ENCODE results near the gene DGKI. TPM values are rescaled to one million over a fixed set of nuclear protein-coding genes. Genes with fewer than 3 reads are reported as not detected.
"Not testable (repeated sequence)": the region's sequence is repeated elsewhere in the genome, so short reads cannot be mapped to it uniquely, and the experiment has no call there.

DGKI gene
- polyA plus RNA-seq, 1 donor, result 0.68 TPM

DNA sequence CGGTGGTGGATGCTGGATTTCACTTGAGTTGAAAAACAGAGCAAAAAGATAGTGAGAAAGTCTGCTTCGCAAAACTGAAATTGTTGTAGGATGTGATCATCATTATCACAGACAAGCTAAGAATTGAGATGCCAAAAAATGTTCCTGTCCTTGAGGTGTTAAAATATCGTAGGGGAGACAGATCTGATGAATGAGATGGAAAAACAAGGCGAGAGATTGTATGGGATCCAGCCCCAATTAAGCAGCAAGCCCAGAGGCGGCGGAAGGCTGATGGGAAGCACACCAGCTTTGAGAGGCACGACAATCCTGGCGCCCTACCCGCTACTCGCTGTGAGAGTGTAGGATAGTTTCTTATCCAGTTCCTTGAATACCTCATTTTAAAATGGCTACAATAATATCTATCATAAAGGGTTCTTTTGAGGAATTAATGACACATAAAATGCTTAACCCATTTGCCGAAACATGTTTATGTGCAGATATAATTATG lies 372.2 kb downstream of the DGKI start:
- no peak for DNase-seq (ENCODE audit: low read depth)

DNA sequence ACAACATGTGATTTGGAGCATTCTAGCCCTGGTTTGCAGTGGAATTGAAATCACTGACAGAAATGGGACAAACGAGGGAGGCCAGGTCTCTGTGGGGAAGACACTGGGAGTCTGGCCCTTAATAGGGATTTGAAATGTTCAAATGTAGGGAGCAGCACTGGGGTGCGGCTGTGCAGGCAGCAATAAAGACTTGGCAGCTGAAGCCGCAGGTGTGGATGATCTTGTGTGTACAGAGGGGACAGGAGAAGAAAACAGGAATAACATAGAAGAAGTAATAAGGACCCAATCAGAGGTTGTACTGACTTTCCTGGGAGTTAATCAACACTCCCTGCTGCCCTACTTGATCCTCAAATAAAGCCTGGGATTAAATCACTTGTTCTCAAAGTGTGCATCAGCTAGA lies 375.6 kb downstream of the DGKI start:
- no peak for DNase-seq (ENCODE audit: low read depth)

DNA sequence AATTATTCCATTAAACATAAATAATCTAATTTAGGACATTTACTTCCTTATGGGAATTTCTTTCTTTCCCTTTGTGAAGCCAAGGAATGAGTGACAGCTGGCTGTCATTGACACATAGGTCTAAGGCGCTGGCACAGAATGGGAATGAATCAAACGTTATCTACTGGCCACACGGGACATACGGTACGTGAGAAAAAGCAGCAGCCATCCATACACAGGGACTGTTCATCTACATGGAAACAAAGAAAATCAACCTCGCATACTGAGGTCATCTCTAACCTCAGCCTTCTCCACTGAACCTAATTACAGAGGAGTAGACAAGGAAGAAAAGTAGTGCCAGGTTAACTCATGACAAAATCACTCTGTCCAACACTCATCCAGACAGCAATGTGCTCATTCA lies 376.9 kb downstream of the DGKI start:
- DNase-seq (ENCODE audit: low read depth), result no peak

DNA sequence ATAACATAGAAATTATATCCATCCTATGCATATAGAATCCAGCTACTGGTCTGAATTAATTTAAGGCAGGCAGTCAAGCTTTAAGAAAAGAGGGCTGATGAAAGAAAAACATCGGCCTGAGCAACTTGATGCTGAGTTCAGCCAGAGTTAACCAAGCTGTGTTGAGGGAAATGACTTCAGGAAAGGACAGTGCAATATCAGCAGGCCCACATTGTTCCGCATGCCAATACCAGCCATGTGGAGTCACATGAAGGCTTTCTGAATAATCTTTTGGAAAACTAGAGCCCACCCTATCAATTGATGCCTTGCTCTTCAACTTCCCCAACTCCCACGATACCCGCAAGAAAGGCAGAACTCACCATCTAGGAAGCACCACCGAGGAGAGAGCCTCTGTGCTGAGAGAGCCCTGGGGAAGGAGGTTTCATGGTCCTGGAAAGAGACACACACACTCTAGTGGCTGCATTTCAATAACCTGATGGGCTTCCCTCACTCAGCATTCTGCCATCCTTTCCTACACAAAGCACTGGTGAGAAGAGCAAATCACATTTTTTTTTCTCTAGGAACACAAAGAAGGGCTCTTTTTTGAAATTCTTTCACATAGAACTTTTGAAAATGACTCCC lies 377.5 kb downstream of the DGKI start:
- DNase-seq (ENCODE audit: low read depth), result no peak

DNA sequence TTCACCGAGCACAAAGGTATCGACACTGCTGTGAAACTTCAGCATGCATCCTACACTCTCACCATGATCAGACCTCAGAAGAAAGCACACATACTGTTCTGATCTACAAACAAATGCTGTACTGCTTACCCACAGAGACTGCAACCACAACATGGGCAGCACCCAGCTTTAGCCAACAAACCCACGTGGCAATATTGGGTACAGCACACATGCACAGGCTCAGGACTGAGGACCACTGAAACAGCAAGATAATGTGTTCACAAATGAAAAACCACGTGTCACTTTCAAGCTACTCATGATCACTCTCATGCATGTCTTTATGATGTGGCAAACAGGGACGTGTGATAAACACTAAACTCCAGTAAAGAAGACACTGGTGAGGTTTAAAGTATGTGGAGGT lies 383.9 kb downstream of the DGKI start:
- DNase-seq (ENCODE audit: low read depth), result no peak

DNA sequence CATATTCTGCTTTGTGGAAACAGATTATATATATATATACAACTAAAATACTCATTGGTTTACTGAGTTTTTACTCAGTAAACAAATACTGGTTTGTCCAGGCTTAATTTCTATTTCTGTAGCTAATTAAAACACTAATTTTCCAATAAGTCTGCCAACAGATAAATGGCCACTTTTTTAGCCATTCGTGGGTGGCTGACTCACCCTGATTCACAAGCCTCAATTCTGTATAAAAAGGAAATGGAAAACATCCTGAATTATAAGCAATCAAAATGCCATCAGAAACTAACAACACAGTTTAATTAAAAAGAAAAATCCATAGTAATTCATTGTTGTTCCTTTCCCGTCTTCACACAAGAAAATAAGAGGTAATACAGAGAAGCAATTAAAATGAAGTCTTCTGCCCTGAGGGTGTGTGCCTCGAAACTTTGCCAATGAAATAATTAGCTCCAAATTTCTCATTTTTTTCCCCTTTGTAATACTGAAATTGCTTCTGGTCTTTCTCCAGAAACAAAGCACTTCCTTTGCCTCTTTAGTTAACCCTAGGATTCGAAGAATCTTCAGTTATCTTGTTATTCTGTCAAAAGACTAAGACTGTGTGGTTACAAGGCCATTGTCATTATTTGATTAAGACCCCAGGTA lies 384.6 kb downstream of the DGKI start:
- DNase-seq (ENCODE audit: low read depth), result no peak

DNA sequence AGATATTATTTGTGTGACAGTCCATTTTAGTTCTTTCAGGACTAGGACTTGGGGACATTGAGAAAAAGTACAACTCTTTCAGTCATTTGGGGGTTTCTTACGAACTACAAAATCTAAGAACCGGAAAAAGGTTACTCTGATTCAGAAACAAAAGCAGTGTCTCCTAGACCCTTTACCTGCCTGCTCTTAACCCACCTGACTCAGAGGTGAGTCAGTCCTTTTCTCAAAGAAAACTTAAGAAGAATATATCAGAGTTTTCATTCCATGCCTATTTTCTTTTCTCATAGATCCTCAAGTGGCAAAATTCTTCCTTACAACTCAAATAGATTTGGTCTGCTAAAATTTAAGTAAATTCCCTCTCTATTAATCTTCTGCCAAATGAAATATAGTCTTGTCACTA lies 388.4 kb downstream of the DGKI start:
- no peak for DNase-seq (ENCODE audit: low read depth)

DNA sequence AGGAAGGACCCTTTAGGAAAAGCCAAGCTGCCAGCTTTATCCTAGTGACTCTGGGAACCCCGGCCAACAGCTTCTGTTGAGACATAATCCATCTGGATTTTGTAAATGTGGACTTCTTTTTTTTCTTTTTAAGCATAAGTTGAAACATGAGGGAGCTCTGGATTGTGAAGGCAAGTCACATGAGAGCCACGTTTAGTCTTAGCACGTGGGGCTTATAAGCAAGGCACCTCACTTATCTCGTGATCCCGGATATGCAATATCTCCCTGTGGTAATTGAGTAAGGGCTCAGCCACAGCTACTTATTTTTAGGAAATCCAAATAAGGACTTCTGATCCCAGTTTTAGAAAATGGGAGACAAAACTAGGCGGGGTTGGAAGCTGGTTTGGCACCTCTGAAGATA lies 392.0 kb downstream of the DGKI start:
- DNase-seq (ENCODE audit: low read depth), result peak; percentile 24

DNA sequence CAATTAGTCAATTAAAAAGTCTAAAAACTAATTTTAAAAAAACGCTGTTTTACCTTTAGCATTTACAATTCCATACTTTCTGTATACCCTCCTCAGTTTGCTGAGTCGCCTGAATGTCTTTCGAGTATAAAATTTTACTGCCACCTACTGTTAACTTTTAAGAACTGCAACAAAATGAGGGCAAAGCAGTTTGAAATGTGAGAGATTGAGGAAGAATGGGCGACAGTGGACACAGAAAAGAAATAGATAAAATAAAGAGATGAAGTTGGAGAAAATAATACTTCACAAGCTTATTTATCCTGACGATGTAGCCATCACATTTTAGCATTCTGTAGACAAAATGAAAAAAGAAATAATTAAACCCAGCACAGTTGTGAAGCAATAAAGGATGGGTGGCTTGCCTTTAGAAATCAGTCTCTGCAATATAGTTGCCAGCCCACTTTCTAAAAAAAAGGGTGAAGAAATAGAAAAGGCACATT lies 392.5 kb downstream of the DGKI start:
- DNase-seq (ENCODE audit: low read depth), result peak; percentile 25

DNA sequence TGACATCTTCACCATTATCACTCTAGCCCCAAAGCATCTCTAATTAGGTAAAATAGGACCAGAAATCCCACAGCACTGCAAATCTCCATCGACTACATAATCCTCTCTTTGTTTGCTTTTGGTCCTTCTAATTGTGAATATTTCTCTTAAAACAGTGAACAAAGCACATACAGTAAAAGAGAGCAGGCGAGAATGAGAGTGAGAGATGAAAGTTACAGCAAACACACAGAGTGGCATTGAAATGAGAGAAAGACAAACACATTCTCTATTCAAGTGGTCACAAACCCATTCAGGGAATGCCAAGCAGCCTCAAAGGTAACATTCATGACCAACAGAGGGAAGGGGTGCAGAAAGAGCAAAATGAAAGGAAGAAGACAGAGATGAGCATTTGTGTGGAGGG lies 393.4 kb downstream of the DGKI start:
- no peak for DNase-seq (ENCODE audit: low read depth)

DNA sequence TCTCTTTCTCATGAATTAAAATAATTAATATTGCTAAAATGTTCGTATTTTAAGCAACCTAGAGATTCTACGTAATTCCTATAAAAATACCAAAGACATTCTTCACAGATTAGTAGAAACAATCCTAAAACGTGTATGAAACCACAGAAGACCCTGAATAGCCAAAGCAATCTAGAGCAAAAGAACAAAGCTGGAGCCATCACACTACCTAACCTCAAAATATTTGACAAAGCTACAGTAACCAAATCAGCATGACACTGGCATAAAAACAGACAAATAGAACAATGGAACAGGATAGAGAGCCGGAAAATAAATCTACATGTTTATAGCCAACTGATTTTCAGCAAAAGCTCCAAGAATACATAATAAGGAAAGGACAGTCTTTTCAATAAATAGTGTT lies 397.8 kb downstream of the DGKI start:
- no peak for DNase-seq (ENCODE audit: low read depth)

DNA sequence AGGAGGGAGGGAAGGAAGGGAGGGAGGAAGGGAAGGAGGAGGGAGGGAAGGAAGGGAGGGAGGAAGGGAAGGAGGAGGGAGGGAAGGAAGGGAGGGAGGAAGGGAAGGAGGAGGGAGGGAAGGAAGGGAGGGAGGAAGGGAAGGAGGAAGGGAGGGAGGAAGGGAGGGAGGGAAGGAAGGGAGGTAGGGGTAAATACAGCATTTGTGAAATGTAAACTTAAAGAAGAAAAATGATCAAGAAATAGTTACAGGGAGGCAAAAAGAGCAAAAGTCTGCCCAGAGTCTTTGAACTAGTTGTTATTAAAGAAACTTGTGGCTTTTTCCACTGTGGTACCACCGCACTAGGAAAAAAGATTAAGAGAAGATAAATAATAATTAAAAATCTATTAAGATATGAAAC lies 398.2 kb downstream of the DGKI start:
- DNase-seq (ENCODE audit: low read depth), result not testable (repeated sequence)

DNA sequence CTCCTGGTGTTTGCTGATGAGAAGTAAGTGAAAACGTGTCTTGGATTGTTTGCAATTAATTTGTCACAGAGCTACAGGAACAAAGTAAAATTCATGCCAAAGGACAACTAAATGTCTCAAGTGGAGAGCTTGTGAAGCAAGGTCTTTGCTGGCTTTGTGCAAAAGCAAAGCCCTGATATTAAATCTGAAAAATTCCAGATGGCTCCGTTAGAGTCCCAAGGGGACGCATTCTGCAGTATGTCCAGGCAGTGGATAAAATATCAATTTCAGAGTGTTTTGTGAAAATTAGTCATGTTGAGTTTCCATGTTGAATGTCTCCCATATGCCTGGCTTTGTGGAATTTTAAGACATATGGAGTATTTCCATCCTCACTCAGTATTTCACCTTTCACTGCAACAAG lies 400.7 kb downstream of the DGKI start:
- peak; percentile 70 for DNase-seq (ENCODE audit: low read depth)

DNA sequence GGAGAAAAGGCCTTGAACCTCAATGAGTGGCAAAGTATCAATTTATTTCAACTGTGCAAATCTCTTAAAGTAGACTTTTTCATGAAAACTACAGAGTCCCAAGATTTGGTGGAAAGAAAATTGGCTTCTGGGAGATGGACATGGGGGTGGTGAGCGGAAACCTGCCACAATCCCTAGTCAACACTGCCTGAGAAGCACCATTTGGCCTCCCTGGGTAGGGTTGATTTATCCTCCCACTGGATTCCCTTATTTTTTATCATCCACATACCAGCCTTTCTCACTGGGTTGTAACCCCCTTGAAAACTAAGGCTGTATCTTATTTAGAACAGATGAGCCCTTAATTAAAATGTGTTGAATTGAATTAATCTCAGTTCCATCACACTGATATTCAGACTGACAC lies 401.5 kb downstream of the DGKI start:
- no peak for DNase-seq (ENCODE audit: low read depth)

DNA sequence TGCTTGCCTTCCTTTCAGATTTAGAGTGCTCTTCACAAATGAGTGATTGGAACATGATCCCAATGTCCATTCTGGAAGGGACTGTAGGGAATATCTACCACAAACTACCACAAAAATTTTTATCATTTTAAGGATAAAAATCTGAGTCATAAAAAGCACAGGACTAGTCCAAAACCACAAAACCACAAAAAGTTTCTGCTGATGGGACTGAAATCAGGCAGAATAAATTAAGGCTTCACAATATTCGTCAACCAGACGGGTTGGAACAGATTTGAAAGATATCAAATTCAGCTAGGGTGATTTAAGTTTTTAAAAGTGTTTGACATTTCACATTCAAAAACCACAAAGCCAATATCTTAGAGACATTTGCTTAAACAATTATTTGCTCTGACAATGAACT lies 403.2 kb downstream of the DGKI start:
- DNase-seq (ENCODE audit: low read depth), result no peak

DNA sequence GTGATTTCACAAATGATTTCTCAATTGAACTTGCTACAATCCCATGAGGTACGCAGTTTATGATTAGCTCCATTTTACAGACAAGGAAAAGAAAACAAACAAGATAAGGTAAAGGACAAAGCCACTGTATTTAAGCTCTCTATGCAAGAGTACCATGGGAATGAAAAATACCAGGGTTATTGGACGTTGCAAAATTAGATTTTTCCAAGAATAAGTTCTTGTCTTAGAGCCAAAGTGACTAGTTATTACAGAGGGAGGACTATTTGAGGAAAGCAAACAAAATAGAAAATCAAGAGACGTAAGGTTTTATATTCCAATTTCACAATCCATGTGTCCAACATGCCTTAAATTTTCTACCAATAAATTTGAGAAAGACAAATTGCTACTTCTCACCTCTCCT lies 405.3 kb downstream of the DGKI start:
- no peak for DNase-seq (ENCODE audit: low read depth)

DNA sequence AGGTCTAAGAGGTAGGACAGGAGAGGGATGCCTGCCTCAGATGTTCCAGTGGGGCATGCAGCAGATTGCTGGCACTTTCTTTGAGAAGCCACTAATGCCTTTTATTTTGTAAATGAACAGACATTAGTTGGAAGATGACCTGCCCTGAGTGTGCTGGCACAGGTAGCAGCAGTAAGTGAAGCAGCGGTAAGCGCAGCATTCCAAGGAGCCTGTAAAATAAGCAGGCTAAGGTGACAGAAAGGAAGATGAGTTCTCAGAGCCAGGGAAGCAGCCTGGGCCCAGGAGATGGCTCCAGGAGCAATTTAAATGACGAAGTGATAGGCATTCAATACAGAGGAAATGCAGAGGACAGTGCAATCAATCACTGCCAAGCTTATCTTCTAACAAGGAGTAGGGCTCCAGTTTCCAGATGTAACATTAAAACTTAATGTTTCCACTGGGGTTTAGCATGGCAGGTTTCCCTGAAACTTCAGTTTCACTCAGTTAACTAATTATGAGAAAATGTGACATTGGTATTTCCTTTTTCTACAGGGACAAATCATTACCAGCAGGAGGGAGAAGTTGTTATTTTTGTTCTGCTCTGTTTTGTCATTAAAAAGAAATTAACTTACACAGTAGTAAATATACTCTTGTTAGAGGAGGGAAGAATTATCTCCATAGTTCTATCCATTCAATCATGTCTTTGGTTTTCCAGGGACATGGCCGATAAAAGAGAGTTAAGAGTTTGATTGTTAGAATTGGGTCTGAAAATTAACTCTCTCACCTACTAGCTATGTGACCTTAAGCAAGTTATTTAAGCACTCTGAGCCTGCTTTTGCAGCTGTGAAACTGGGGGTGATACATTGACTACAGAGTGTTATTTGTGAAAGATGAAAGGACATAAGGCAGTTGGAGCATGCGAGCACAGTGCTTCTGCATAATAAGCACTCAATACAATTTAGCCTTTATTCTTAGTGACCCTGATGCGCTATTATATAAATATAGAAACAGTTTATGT lies 406.6 kb downstream of the DGKI start:
- DNase-seq (ENCODE audit: low read depth), result no peak

DNA sequence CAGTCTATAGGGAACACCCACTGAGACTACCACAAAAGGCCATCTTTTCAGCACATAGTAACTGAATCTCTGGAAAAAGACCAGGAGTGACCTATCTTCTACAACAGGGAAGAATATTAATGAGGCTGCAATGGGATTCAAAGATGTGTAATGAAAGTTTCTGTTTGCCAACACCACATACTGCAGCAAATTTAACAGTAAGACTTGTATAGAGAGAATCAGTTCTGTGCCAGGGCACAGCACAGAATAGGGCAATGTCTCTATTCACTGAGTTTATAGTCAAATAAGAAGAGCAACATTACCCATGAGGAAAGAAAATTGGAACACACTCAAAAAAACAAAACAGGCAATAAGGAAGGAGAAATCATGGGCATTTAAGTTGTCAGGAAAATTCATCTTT lies 411.8 kb downstream of the DGKI start:
- DNase-seq (ENCODE audit: low read depth), result no peak

DNA sequence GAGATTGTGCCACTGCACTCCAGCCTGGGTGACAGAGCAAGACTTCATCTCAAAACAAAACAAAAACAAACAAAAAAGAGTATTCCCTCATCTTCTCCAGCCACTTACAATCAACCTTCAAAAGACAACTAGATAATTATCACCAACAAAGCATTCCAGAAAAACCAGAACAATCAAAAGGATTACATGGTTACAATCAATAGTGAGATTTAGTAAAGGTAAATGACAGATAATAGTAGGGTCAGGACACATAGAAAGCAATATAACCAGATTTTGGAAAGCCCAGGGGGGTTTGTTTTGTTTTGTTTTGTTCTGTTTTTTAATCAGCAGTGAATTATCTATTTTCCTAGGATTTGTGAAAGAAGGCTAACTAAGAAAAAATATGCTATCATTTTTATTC lies 412.2 kb downstream of the DGKI start:
- DNase-seq (ENCODE audit: low read depth), result no peak

DNA sequence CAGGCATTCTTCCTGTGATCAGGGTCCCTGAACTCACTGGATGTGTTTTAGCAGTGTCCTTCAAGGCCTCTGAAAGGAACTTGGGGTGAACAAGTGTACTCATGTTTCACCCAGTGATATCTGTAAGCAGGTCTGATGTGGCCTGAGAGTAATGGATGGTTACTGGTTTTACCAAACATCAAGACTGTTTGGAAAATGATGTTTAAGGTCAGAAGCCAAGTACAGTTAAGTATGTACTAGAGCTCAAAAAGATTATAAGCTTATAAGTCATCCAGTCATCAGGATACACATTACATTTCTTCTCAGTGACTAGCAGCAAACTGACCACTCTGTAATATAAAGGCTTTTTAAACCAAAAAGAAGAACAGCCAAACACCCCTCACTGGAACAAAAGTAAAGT lies 423.5 kb downstream of the DGKI start:
- no peak for DNase-seq (ENCODE audit: low read depth)

DNA sequence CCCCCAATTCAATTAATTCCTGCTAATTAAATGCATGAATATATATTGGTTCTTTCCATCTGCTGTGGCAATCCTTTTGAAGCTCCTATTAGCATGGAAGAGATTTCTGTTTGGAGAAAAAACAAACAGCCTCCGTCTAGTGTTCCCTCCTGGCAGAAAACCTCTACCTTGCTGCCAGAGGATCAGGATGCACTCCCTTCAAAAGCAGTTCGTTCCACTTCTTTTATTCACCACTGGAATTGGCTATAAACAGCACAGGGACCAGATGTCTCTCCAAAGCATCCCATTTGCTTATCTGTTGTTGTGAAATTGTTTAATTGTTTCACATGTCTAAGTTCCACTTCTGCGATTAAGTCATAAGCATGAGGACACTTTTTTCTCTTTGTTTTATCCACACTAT lies 425.4 kb downstream of the DGKI start:
- no peak for DNase-seq (ENCODE audit: low read depth)

DNA sequence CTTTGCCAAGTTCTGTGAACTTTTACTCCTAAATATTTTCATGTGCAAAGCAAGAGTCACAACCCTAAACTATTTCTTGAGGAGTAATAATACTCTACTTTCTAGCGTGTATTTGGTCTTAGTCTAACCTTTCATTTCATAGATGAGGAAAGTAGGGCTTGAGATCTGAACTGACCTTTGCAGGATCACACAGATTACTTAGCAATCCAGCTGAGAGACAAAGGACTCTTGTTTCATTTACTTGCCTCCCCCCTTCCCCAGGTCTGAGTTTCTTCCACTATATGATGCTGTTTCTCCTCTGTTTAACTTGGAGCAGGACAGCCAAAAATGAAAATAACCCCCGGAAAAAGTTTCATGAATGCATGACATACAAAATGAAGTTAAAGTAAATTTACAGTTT lies 427.9 kb downstream of the DGKI start:
- DNase-seq (ENCODE audit: low read depth), result no peak

All from forelimb muscle (tissue), 1 donor.